BJ (cell line): Measurements from ENCODE around the gene MEMO1. TPM values are rescaled to one million over a fixed set of nuclear protein-coding genes. Genes with fewer than 3 reads are reported as not detected.
A peak's percentile ranks its signal among the peaks of the same experiment; 100 is the strongest.
"Not testable (repeated sequence)": the region's sequence is repeated elsewhere in the genome, so short reads cannot be mapped to it uniquely, and the experiment has no call there.

Experiments used
- CTCF ChIA-PET: fragments of 350-600 bp; formaldehyde crosslinking; extraction: SDS; loops from one replicate; lab custom pipeline; 2021; ENCODE audit warnings: antibody characterized with exemption, inconsistent platforms; lab: Yijun Ruan, JAX
- POLR2A ChIA-PET: fragments of 300-600 bp; sonication (Branson Sonifier 250); formaldehyde crosslinking; extraction: SDS; loops from one replicate; lab custom pipeline; 2021; ENCODE audit warnings: antibody characterized with exemption; lab: Charles Lee
- DNase-seq: peaks from one replicate; pipeline ENCODE4 v3.0.0-alpha.2; 2011; ENCODE audit warnings: low read depth
- H3K27me3 ChIP-seq: 2 replicates; pipeline ENCODE4 v1.6.0; 2011; ENCODE audit warnings: low read length; ENCODE audit not compliant: control insufficient read depth, insufficient read depth
- H3K36me3 ChIP-seq: 2 replicates; pipeline ENCODE4 v1.5.1; 2011; ENCODE audit warnings: low read length; ENCODE audit not compliant: control insufficient read depth, insufficient read depth
- H3K4me3 ChIP-seq: 2 replicates; pipeline ENCODE4 v1.5.1; 2011; ENCODE audit warnings: low read depth, mild to moderate bottlenecking, control low read depth, low read length
- polyA plus RNA-seq: library from polyadenylated mRNA; depleted of rRNA; stranded (reverse); fragments of >200 nt; gene quantifications from 2 replicates; pipeline ENCODE4 v1.2.3, GENCODE V29; 2011
- TF ChIP-seq, protein P1 (sequence below): IDR thresholded peaks from 2 replicates; pipeline ENCODE4 v1.5.1; 2011; ENCODE audit warnings: low read depth, mild to moderate bottlenecking, control low read depth, inconsistent platforms, low read length, moderate library complexity; ENCODE audit not compliant: insufficient read depth

The MEMO1 gene
- polyA plus RNA-seq, 1 experiment, result 42.0 TPM

DNA sequence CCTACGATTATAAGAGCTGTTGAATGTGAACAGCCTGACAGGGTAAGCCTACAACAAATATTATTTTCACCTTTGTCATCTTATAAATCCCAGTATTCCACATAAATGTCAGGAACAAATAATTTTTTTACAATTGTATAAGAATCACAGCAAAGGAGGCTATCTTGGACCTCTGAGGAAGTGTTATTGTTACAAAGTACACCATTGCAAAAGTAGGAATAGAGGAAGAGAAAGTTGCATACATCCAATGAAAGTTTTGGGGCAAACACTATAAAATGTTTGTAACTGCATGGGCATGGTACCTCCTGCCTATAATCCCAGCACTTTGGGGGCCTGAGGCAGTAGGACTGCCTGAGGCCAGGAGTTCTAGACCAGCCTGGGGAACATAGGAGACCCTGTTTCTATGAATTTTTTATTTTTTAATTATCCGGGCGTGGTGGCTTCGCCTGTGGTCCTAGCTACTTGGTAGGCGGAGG is 715 bp upstream of the MEMO1 start:
- TF ChIP-seq, protein P1, sequence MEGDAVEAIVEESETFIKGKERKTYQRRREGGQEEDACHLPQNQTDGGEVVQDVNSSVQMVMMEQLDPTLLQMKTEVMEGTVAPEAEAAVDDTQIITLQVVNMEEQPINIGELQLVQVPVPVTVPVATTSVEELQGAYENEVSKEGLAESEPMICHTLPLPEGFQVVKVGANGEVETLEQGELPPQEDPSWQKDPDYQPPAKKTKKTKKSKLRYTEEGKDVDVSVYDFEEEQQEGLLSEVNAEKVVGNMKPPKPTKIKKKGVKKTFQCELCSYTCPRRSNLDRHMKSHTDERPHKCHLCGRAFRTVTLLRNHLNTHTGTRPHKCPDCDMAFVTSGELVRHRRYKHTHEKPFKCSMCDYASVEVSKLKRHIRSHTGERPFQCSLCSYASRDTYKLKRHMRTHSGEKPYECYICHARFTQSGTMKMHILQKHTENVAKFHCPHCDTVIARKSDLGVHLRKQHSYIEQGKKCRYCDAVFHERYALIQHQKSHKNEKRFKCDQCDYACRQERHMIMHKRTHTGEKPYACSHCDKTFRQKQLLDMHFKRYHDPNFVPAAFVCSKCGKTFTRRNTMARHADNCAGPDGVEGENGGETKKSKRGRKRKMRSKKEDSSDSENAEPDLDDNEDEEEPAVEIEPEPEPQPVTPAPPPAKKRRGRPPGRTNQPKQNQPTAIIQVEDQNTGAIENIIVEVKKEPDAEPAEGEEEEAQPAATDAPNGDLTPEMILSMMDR, result no peak
- Histone ChIP-seq H3K27me3 (no peaks in the 10 kb centered on the region), H3K4me3 (peak overlapping the region; percentile 98), H3K36me3 (no peaks in the 10 kb centered on the region)
- ChIA-PET CTCF (interaction anchor here (0.8 kb wide), 1 partner anchor 8 kb away, joined by 3 read pairs; no protein-coding TSS in a partner anchor), POLR2A (no interaction called here)
- no peak for DNase-seq

DNA sequence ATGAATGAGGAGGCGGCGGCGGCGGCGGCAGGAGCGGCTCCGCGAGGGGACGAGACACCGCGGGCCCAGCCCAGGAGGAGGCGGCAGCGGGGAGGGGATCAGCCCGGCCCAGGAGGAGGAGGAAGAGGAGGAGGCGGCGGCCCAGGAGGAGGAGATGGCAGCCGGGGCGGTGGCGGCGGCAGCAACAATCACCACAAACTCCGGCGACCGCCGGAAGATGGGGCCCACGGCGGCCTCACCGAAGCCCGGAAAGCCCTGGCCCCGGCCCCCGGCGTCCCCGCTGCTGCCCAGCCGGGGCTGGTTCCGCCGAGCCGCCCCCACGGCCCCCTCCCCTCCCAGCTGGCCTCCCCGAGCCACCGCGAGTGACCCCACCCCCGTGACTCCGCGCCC is 533 bp downstream of the MEMO1 start:
- peak overlapping the region; percentile 98 for H3K4me3 ChIP-seq
- CTCF ChIA-PET, POLR2A ChIA-PET, DNase-seq, H3K36me3 ChIP-seq, H3K27me3 ChIP-seq: not testable (repeated sequence)

DNA sequence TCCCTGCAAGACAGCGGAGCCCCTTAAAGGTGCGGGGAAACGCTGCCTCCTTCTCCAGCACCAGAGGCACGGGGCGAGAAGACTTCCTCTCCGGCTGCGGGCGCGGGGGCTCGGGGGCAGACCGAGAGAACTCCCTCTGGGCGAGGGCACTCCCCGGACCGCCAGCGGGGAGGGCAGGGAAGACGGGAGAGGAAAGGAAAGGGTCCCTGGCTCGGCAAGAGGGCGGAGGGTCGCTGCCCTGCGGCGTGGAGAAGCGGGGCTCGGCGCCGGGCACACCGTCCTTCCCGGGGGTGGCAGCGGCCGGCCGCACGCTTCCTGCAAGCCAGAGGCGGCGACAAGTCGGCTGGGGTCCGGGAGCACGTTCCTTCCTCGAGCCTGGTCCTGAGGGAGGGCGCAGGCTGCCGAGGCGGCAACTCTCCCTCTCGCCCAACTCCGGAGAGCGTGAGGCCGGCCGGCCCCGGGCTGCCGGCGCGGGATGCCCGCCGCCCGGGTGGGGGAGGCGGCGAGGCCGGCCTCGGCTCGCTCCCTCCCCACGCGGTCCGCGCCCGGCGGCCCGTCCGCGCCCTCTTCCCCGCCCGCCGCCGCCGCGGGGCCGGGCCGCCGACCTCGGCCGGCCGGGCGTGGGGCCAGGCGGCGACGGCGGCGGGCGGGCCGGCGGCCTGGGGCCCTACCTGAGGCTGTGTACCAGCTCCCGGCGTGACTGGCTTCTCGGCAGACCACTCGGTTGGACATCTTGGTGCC is 1.1 kb downstream of the MEMO1 start:
- Histone ChIP-seq H3K27me3 (no peaks in the 10 kb centered on the region), H3K4me3 (peak overlapping the region; percentile 98), H3K36me3 (no peaks in the 10 kb centered on the region)
- no peak for DNase-seq
- ChIA-PET CTCF (no interaction called here), POLR2A (no interaction called here)
- TF ChIP-seq, protein P1, result no peak

DNA sequence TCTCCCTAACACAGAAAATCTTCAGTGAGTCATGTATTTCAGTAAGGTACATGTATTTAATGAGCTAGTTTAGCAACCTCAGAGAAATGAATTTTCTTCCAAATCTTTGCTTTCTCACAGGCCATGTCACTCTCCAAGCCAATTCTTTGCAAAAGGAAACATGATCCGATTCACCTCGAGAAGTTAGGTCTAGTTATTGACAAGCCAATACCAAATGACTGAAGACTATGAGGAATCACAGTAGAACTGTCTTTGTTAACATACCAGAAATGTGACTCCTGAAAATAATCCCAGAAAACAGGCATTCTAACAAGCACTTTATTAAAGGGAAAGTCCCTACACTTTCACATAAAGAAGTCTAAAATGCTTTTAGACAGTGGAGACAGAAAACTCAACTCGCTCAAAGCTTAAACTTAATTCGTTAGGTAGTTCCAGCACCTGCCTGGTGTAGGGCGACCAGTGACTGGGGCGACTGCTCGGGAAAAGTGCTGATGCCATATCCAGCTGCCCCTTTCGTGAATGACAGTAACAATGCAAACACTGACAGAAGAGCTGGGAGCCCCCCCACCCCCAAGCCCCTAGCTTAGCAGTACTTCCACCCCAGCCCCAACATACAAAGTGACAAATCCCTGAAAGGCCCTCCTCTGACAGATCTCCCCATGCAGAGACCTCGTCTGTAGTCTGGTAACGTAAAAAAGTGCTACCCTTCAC is 1.8 kb downstream of the MEMO1 start:
- no peak for DNase-seq
- Histone ChIP-seq H3K4me3 (peak overlapping the region; percentile 98), H3K27me3 (no peaks in the 10 kb centered on the region), H3K36me3 (no peaks in the 10 kb centered on the region)
- ChIA-PET CTCF (interaction anchor here (0.7 to 0.9 kb wide), 2 partner anchors 125 to 279 kb away, joined by 3 read pairs; no protein-coding TSS in a partner anchor), POLR2A (interaction anchor here (0.7 kb wide), 1 partner anchor 158 kb away, joined by 4 read pairs; no protein-coding TSS in a partner anchor)
- TF ChIP-seq, protein P1, result no peak

DNA sequence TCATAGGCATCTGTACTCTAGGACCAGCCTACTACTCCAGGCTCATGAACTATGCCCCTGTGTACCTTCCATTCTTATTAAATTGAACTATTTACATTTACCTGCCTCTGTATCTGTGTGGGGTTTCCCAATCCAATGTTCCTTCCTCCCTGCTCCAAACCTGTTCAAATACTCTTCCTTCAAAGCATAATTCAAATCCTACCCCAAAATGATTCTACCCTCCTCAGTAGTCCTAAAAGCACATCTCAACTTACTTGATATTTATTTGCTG is 3.8 kb downstream of the MEMO1 start:
- POLR2A ChIA-PET, result no interaction called here
- CTCF ChIA-PET, result no interaction called here
- Histone ChIP-seq H3K36me3 (no peaks in the 10 kb centered on the region), H3K4me3 (no peak overlapping the region), H3K27me3 (no peaks in the 10 kb centered on the region)
- DNase-seq, result no peak
- TF ChIP-seq, protein P1, result no peak
